ENCODE data around the gene RPGRIP1L. TPM values are rescaled to one million over a fixed set of nuclear protein-coding genes. Genes with fewer than 3 reads are reported as not detected.

Gene RPGRIP1L
- total and polyA plus RNA-seq, 2 donors from 2014 or later = 4.3 to 10.2 TPM

GRCh38 chr16:53622315-53622714 is 81.3 kb downstream of the RPGRIP1L start:
- Histone ChIP-seq H3K4me3 (ENCODE audit: low read length in 3 of 3) (no peak overlapping the region), H3K4me1 (ENCODE audit: control insufficient read depth in 2 of 3, insufficient read depth in 2 of 3, low read depth in 1 of 3, low read length in 3 of 3) (no peaks in the 10 kb centered on the region), H3K27me3 (ENCODE audit: control insufficient read depth, insufficient read depth, low read length) (no peaks in the 10 kb centered on the region), H3K9ac (ENCODE audit: low read length in 3 of 3) (no peak overlapping the region), H3K27ac (ENCODE audit: low read depth in 2 of 2, low read length in 2 of 2) (no peak overlapping the region), H3K36me3 (ENCODE audit: control insufficient read depth in 2 of 3, insufficient read depth in 3 of 3, low read length in 3 of 3) (no peaks in the 10 kb centered on the region), H3K9me3 (ENCODE audit: control insufficient read depth in 2 of 3, insufficient read depth in 1 of 3, low read length in 3 of 3) (no peaks in the 10 kb centered on the region)
- DNase-seq (no peak), FAIRE-seq (no peak)
- intact Hi-C loops (cut with DNase I) = no loop called here
- TF ChIP-seq CTCF (IDR thresholded peaks at IDR 0.05; ENCODE audit: borderline replicate concordance, extremely low read depth, insufficient read depth) = no peak

GRCh38 chr16:53620476-53620875 is 83.2 kb downstream of the RPGRIP1L start:
- Histone ChIP-seq H3K9ac (ENCODE audit: low read length in 3 of 3) (no peak overlapping the region), H3K27me3 (ENCODE audit: control insufficient read depth, insufficient read depth, low read length) (no peaks in the 10 kb centered on the region), H3K9me3 (ENCODE audit: control insufficient read depth in 2 of 3, insufficient read depth in 1 of 3, low read length in 3 of 3) (no peaks in the 10 kb centered on the region), H3K36me3 (ENCODE audit: control insufficient read depth in 2 of 3, insufficient read depth in 3 of 3, low read length in 3 of 3) (no peaks in the 10 kb centered on the region), H3K4me1 (ENCODE audit: control insufficient read depth in 2 of 3, insufficient read depth in 2 of 3, low read depth in 1 of 3, low read length in 3 of 3) (no peaks in the 10 kb centered on the region), H3K4me3 (ENCODE audit: low read length in 3 of 3) (no peak overlapping the region), H3K27ac (ENCODE audit: low read depth in 2 of 2, low read length in 2 of 2) (no peak overlapping the region)
- no peak for FAIRE-seq
- no peak for DNase-seq
- intact Hi-C loops (cut with DNase I) = no loop called here
- TF ChIP-seq CTCF (IDR thresholded peaks at IDR 0.05; ENCODE audit: borderline replicate concordance, extremely low read depth, insufficient read depth) = no peak

GRCh38 chr16:53619235-53619634 is 84.4 kb downstream of the RPGRIP1L start:
- Histone ChIP-seq H3K4me3 (ENCODE audit: low read length in 3 of 3) (no peak overlapping the region), H3K27me3 (ENCODE audit: control insufficient read depth, insufficient read depth, low read length) (no peaks in the 10 kb centered on the region), H3K9ac (ENCODE audit: low read length in 3 of 3) (no peak overlapping the region), H3K27ac (ENCODE audit: low read depth in 2 of 2, low read length in 2 of 2) (no peak overlapping the region), H3K9me3 (ENCODE audit: control insufficient read depth in 2 of 3, insufficient read depth in 1 of 3, low read length in 3 of 3) (no peaks in the 10 kb centered on the region), H3K36me3 (ENCODE audit: control insufficient read depth in 2 of 3, insufficient read depth in 3 of 3, low read length in 3 of 3) (no peaks in the 10 kb centered on the region), H3K4me1 (ENCODE audit: control insufficient read depth in 2 of 3, insufficient read depth in 2 of 3, low read depth in 1 of 3, low read length in 3 of 3) (no peaks in the 10 kb centered on the region)
- no peak for DNase-seq
- no peak for TF ChIP-seq CTCF (IDR thresholded peaks at IDR 0.05; ENCODE audit: borderline replicate concordance, extremely low read depth, insufficient read depth)
- intact Hi-C loops (cut with DNase I) = no loop called here
- FAIRE-seq = no peak

- intact Hi-C loops (cut with DNase I) = no loop called here
- Histone ChIP-seq H3K9me3 (ENCODE audit: control insufficient read depth in 2 of 3, insufficient read depth in 1 of 3, low read length in 3 of 3) (no peaks in the 10 kb centered on the region), H3K4me3 (ENCODE audit: low read length in 3 of 3) (no peak overlapping the region), H3K9ac (ENCODE audit: low read length in 3 of 3) (no peak overlapping the region), H3K27ac (ENCODE audit: low read depth in 2 of 2, low read length in 2 of 2) (no peak overlapping the region), H3K36me3 (ENCODE audit: control insufficient read depth in 2 of 3, insufficient read depth in 3 of 3, low read length in 3 of 3) (no peaks in the 10 kb centered on the region), H3K27me3 (ENCODE audit: control insufficient read depth, insufficient read depth, low read length) (no peaks in the 10 kb centered on the region), H3K4me1 (ENCODE audit: control insufficient read depth in 2 of 3, insufficient read depth in 2 of 3, low read depth in 1 of 3, low read length in 3 of 3) (no peaks in the 10 kb centered on the region)
- TF ChIP-seq CTCF (IDR thresholded peaks at IDR 0.05; ENCODE audit: borderline replicate concordance, extremely low read depth, insufficient read depth) = no peak
- no peak for DNase-seq
- no peak for FAIRE-seq
These were observed 89.3 kb downstream of the RPGRIP1L start for GRCh38 chr16:53614346-53614745.
